ENCODE results near the gene TMEM17. TPM values are rescaled to one million over a fixed set of nuclear protein-coding genes. Genes with fewer than 3 reads are reported as not detected.

TMEM17 gene
- total and polyA plus RNA-seq, 2 experiments from 2014 or later = 0.94 to 1.7 TPM

GRCh38 chr2:62457556-62457955, 48.4 kb downstream of the TMEM17 start (continued):
- no peak for TF ChIP-seq ZNF462 (CRISPR knock-in tag; IDR thresholded peaks at IDR 0.05)
- no peak for TF ChIP-seq ZNF114 (CRISPR knock-in tag; IDR thresholded peaks at IDR 0.05)
- TF ChIP-seq NANOG (IDR thresholded peaks at IDR 0.05; ENCODE audit: borderline replicate concordance) = no peak
- TF ChIP-seq EZH2phosphoT487 (IDR thresholded peaks at IDR 0.05; ENCODE audit: unreplicated experiment) = no peak
- TF ChIP-seq EZH2 (IDR thresholded peaks at IDR 0.05; ENCODE audit: low read depth, unreplicated experiment) = no peak
- TF ChIP-seq REST (IDR thresholded peaks at IDR 0.05; ENCODE audit: unreplicated experiment) = no peak
- no peak for TF ChIP-seq JUNB (IDR thresholded peaks at IDR 0.05; ENCODE audit: unreplicated experiment)
